MM.1S (cell line): ENCODE results near the gene PCGF3.

Experiments used
- DNase-seq: peaks from one replicate; pipeline ENCODE4 v3.0.0-alpha.2; 2015
- H2AFZ ChIP-seq: fragments of 300-600 bp; sonication (generic); 2 replicates; pipeline ENCODE4 v1.6.0; 2016; ENCODE audit warnings: antibody characterized with exemption, low read length
- H3F3A ChIP-seq: fragments of 300-600 bp; sonication (generic); 2 replicates; pipeline ENCODE4 v1.6.1; 2016; ENCODE audit warnings: mild to moderate bottlenecking, antibody characterized with exemption, low read length, moderate library complexity, mixed read lengths; ENCODE audit not compliant: insufficient read depth
- H3K27ac ChIP-seq: fragments of 300-600 bp; sonication (generic); 2 replicates; pipeline ENCODE4 v1.5.1; 2016; ENCODE audit warnings: mild to moderate bottlenecking, low read length
- H3K27me3 ChIP-seq: fragments of 300-600 bp; sonication (generic); replicated peaks from 2 replicates; pipeline ENCODE4 v1.6.0; 2016; ENCODE audit warnings: low read length; ENCODE audit not compliant: insufficient read depth
- H3K36me3 ChIP-seq: fragments of 300-600 bp; sonication (generic); replicated peaks from 2 replicates; pipeline ENCODE4 v1.6.1; 2016; ENCODE audit warnings: mild to moderate bottlenecking, low read length, mixed read lengths; ENCODE audit not compliant: insufficient read depth
- H3K4me1 ChIP-seq: fragments of 300-600 bp; sonication (generic); 2 replicates; pipeline ENCODE4 v1.6.1; 2016; ENCODE audit warnings: low read length, mixed read lengths
- H3K4me2 ChIP-seq: fragments of 300-600 bp; sonication (generic); 2 replicates; pipeline ENCODE4 v1.6.0; 2016; ENCODE audit warnings: low read depth, low read length
- H3K4me3 ChIP-seq: fragments of 300-600 bp; sonication (generic); 2 replicates; pipeline ENCODE4 v1.5.1; 2016; ENCODE audit warnings: low read length, mixed read lengths
- H3K79me2 ChIP-seq: fragments of 300-600 bp; sonication (generic); 2 replicates; pipeline ENCODE4 v1.6.1; 2016; ENCODE audit warnings: mixed run types, low read length, mixed read lengths
- H3K9ac ChIP-seq: fragments of 300-600 bp; sonication (generic); 2 replicates; pipeline ENCODE4 v1.6.1; 2016; ENCODE audit warnings: low read length, mixed read lengths
- H3K9me2 ChIP-seq: fragments of 300-600 bp; sonication (generic); replicated peaks from 2 replicates; pipeline ENCODE4 v1.6.1; 2016; ENCODE audit warnings: mild to moderate bottlenecking, low read length, mixed read lengths; ENCODE audit not compliant: insufficient read depth
- H3K9me3 ChIP-seq: fragments of 300-600 bp; sonication (generic); replicated peaks from 2 replicates; pipeline ENCODE4 v1.6.1; 2016; ENCODE audit warnings: mild to moderate bottlenecking, low read length, mixed read lengths; ENCODE audit not compliant: insufficient read depth
- H4K20me1 ChIP-seq: fragments of 300-600 bp; sonication (generic); 2 replicates; pipeline ENCODE4 v1.6.1; 2016; ENCODE audit warnings: mild to moderate bottlenecking, low read length, moderate library complexity, mixed read lengths; ENCODE audit not compliant: insufficient read depth
- CTCF ChIP-seq: fragments of 300-600 bp; sonication (generic); IDR thresholded peaks from 2 replicates; pipeline ENCODE4 v1.5.1; 2016; ENCODE audit warnings: antibody characterized with exemption, low read length, mixed read lengths
- EZH2 ChIP-seq: fragments of 300-600 bp; sonication (generic); optimal IDR thresholded peaks from 2 replicates; pipeline ENCODE3; 2017; ENCODE audit warnings: low read depth, mild to moderate bottlenecking, antibody characterized with exemption, low read length, mixed read lengths
- EZH2phosphoT487 ChIP-seq: fragments of 300-600 bp; sonication (generic); IDR thresholded peaks from 2 replicates; pipeline ENCODE4 v1.6.1; 2018; ENCODE audit warnings: antibody characterized with exemption, low read length

PCGF3 gene

DNA sequence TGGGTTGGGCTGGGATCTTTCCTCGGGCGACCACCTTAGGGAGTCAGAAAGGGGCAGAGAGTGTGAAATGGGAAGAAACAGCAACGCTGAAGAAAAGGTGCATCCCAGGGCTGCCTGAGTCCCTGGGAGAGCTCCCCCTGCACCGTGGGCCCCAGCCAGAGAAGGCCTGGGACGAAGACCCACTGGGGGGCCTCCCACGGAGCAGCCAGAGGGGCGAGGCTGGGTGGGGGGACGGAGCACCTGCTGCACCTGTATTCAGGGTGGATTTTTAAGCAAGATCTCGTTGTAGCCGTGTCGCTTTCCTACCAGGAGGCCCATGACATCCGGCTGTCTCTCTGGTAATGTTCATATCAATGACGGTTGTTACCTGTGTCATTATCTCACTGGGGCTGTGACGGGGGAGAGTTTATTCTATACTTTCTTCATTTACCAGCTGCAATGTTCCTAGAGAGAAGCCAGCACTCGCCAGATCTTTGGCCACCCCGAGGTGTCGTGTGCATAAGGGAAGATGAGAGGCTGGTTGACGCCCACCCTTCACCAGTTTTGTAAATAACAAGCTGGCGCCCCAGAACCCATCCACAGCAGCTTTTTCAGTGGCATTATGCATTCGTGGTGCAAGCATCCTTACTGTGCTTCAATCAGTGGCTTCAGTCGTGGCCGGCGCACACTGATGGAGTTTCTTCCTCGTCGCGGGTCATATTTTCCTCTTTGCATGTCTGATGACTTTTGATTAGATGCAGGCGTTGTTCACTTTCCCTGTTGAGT lies 5.6 kb upstream of the PCGF3 start:
- DNase-seq, result no peak
- Histone ChIP-seq H3K4me2 (no peak overlapping the region), H2AFZ (no peak overlapping the region), H3K79me2 (no peaks in the 10 kb centered on the region), H3K27ac (no peak overlapping the region), H4K20me1 (no peaks in the 10 kb centered on the region), H3K9me3 (no peaks in the 10 kb centered on the region), H3K9me2 (no peaks in the 10 kb centered on the region), H3K9ac (no peak overlapping the region), H3K4me3 (no peak overlapping the region), H3K27me3 (no peaks in the 10 kb centered on the region), H3F3A (no peaks in the 10 kb centered on the region), H3K36me3 (no peaks in the 10 kb centered on the region), H3K4me1 (no peaks in the 10 kb centered on the region)
- TF ChIP-seq CTCF, result no peak
- TF ChIP-seq EZH2phosphoT487, result no peak
- TF ChIP-seq EZH2, result no peak

DNA sequence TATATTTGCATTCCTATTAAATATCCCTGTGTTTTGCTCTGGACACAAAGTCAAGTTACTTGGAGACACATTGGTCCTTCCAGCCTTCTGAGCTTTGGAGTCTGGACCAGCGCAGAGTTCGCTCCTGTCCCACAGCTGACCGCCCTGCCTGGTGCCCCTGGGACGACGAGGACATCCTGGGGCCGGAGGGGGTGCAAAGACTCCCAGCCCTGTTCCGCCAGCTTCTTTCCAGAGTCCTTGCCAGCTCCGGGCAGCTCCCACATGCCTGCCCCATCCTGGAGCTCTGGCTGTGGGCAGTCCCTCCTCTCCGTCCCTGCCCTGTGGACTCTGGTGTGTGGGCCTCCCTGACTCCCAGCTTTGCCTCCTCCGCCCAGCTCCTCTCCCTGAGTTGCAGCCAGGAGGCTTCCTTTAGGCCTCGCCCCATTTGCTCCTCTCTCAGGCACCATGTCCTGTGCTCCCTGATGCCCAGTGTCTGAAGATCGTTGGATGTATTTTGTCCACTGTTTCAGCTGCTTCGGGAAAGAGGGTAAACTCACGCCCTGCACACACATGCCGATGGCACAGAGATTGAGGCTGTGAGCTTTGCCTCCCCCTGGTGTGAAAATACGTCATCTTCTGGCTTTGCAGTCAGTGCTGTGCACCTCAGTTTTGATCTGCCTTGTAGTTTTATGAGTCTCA lies 4.9 kb upstream of the PCGF3 start:
- Histone ChIP-seq H3K9ac (no peak overlapping the region), H3K9me3 (no peaks in the 10 kb centered on the region), H3F3A (no peaks in the 10 kb centered on the region), H3K27me3 (no peaks in the 10 kb centered on the region), H3K36me3 (no peaks in the 10 kb centered on the region), H4K20me1 (no peaks in the 10 kb centered on the region), H3K4me3 (no peak overlapping the region), H3K9me2 (no peaks in the 10 kb centered on the region), H3K27ac (no peak overlapping the region), H3K4me1 (no peaks in the 10 kb centered on the region), H2AFZ (no peak overlapping the region), H3K4me2 (no peak overlapping the region), H3K79me2 (no peaks in the 10 kb centered on the region)
- TF ChIP-seq EZH2 (no peak), CTCF (no peak), EZH2phosphoT487 (no peak)
- DNase-seq, result no peak

DNA sequence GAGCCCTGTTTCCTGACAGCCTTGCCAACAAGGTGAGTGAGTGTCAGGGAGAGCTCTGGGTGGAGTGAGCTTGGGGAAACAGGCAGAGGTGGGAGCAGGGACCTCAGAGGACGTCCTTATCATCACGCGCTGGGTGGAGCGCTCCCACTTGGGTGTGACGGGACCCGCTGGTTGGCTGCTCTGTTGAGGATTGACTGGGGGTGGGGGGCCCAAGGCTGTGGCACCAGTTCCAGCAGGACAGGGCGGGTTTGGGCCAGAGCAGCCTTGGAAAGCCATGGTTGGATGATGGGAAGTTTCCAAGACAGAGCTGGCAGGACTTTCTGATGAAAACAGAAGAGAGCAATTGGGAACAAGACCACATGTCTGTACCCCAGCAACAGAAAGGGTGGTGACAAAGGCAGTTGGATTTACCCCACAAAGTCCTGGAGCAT lies 3.0 kb upstream of the PCGF3 start:
- H3K9me2 ChIP-seq, result no peaks in the 10 kb centered on the region
- H3K36me3 ChIP-seq, result no peaks in the 10 kb centered on the region
- H3K9me3 ChIP-seq, result no peaks in the 10 kb centered on the region
- H3K4me2 ChIP-seq, result no peak overlapping the region
- TF ChIP-seq EZH2phosphoT487 (no peak), CTCF (no peak), EZH2 (no peak)
- no peak overlapping the region for H3K27ac ChIP-seq
- H4K20me1 ChIP-seq, result no peaks in the 10 kb centered on the region
- H3K27me3 ChIP-seq, result no peaks in the 10 kb centered on the region
- no peaks in the 10 kb centered on the region for H3F3A ChIP-seq
- no peaks in the 10 kb centered on the region for H3K79me2 ChIP-seq
- H3K4me3 ChIP-seq, result no peak overlapping the region
- no peak for DNase-seq
- no peak overlapping the region for H3K9ac ChIP-seq
- H2AFZ ChIP-seq, result no peak overlapping the region
- H3K4me1 ChIP-seq, result no peaks in the 10 kb centered on the region
